Loucy (cell line): ENCODE measurements around the gene STK32C.

ENCODE experiments used
- H2AFZ ChIP-seq: fragments of 200-600 bp; sonication (generic); 2 replicates; pipeline ENCODE4 v1.6.0; 2016; ENCODE audit warnings: antibody characterized with exemption, mild to moderate bottlenecking, low read length, moderate library complexity
- H3F3A ChIP-seq: fragments of 200-600 bp; 2 replicates; pipeline ENCODE4 v1.6.0; 2016; ENCODE audit warnings: antibody characterized with exemption, low read depth, mild to moderate bottlenecking
- H3K27me3 ChIP-seq: fragments of 200-600 bp; sonication (generic); 2 replicates; pipeline ENCODE4 v1.6.1; 2014; ENCODE audit warnings: low read length, mild to moderate bottlenecking; ENCODE audit not compliant: insufficient read depth, poor library complexity, severe bottlenecking
- H3K36me3 ChIP-seq: fragments of 200-600 bp; sonication (generic); 2 replicates; pipeline ENCODE4 v1.6.1; 2016; ENCODE audit warnings: low read length; ENCODE audit not compliant: insufficient read depth
- H3K4me1 ChIP-seq: fragments of 200-600 bp; sonication (generic); 2 replicates; pipeline ENCODE4 v1.5.1; 2014; ENCODE audit warnings: low read length, mild to moderate bottlenecking; ENCODE audit not compliant: insufficient read depth, poor library complexity, severe bottlenecking
- H3K4me2 ChIP-seq: fragments of 200-600 bp; sonication (generic); 2 replicates; pipeline ENCODE4 v1.6.0; 2014; ENCODE audit warnings: antibody characterized with exemption, low read length, low read depth, mild to moderate bottlenecking; ENCODE audit not compliant: poor library complexity, severe bottlenecking
- H3K4me3 ChIP-seq: fragments of 200-600 bp; sonication (generic); 2 replicates; pipeline ENCODE4 v1.5.1; 2014; ENCODE audit warnings: low read length, mild to moderate bottlenecking, mixed read lengths; ENCODE audit not compliant: poor library complexity, severe bottlenecking
- H3K79me2 ChIP-seq: fragments of 200-600 bp; sonication (generic); 2 replicates; pipeline ENCODE4 v1.6.1; 2014; ENCODE audit warnings: low read length; ENCODE audit not compliant: insufficient read depth
- H3K9ac ChIP-seq: fragments of 200-600 bp; sonication (generic); 2 replicates; pipeline ENCODE4 v1.6.0; 2014; ENCODE audit warnings: mild to moderate bottlenecking, low read depth, low read length, moderate library complexity; ENCODE audit not compliant: poor library complexity, severe bottlenecking
- H3K9me2 ChIP-seq: fragments of 200-600 bp; sonication (generic); replicated peaks from 2 replicates; pipeline ENCODE4 v1.6.1; 2016; ENCODE audit warnings: low read depth, low read length, mixed read lengths
- H3K9me3 ChIP-seq: fragments of 200-600 bp; sonication (generic); 2 replicates; pipeline ENCODE4 v1.6.1; 2014; ENCODE audit warnings: mild to moderate bottlenecking, antibody characterized with exemption, low read length, low read depth; ENCODE audit not compliant: insufficient read depth
- H4K20me1 ChIP-seq: fragments of 200-600 bp; sonication (generic); 2 replicates; pipeline ENCODE4 v1.6.0; 2014; ENCODE audit warnings: antibody characterized with exemption, low read length, mild to moderate bottlenecking; ENCODE audit not compliant: insufficient read depth, poor library complexity, severe bottlenecking
- EZH2phosphoT487 ChIP-seq: fragments of 200-600 bp; IDR thresholded peaks from 2 replicates; pipeline ENCODE4 v1.6.1; 2018; ENCODE audit warnings: antibody characterized with exemption, mild to moderate bottlenecking, moderate library complexity, borderline replicate concordance
- TF ChIP-seq, protein P1 (sequence below): fragments of 200-600 bp; sonication (generic); conservative IDR thresholded peaks from 2 replicates; pipeline ENCODE4 v1.5.1; 2014; ENCODE audit warnings: mild to moderate bottlenecking, antibody characterized with exemption, low read length

STK32C gene

DNA sequence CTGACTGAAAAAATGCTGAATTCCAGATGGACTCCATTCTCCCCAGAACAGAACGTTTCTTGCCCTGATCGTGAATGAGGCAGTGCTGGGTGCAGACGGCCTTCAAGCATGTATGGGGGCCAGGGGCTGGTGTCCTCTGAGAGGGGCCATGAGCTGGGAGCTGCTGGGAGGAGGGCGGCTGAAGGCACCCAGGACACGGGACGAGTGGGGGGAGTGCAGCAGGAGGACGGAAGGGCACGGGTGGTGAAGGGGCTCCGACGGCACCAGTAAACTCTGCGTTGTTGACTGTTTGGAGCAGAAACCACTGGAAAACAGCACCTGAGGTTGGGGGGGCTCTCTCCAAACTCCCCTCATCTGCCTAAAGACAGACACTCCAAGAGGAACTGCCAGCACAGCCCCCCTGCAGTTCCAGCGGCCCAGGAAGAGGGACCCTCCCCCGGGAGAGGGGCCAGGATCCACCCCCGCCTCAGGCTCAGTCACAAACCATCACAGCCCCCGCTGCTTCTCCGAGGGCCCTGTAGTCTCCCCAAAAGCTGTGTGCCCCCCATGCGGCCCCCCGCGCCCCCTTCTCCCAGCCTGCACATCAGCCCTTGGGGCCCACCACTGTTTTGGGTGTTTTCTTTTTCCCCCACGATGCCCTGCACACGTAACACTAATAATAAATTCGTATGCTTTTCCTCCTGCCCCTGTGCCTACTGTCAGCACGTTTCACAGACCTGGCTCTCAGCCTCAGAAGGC lies 65.5 kb downstream of the STK32C start:
- TF ChIP-seq, protein P1, sequence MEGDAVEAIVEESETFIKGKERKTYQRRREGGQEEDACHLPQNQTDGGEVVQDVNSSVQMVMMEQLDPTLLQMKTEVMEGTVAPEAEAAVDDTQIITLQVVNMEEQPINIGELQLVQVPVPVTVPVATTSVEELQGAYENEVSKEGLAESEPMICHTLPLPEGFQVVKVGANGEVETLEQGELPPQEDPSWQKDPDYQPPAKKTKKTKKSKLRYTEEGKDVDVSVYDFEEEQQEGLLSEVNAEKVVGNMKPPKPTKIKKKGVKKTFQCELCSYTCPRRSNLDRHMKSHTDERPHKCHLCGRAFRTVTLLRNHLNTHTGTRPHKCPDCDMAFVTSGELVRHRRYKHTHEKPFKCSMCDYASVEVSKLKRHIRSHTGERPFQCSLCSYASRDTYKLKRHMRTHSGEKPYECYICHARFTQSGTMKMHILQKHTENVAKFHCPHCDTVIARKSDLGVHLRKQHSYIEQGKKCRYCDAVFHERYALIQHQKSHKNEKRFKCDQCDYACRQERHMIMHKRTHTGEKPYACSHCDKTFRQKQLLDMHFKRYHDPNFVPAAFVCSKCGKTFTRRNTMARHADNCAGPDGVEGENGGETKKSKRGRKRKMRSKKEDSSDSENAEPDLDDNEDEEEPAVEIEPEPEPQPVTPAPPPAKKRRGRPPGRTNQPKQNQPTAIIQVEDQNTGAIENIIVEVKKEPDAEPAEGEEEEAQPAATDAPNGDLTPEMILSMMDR, result no peak
- no peak for TF ChIP-seq EZH2phosphoT487
- Histone ChIP-seq H3K9me2 (no peaks in the 10 kb centered on the region), H3K4me2 (no peak overlapping the region), H3K9me3 (no peaks in the 10 kb centered on the region), H3F3A (no peaks in the 10 kb centered on the region), H3K27me3 (no peaks in the 10 kb centered on the region), H3K4me3 (no peak overlapping the region), H3K9ac (no peak overlapping the region), H3K4me1 (no peaks in the 10 kb centered on the region), H4K20me1 (no peaks in the 10 kb centered on the region), H2AFZ (no peak overlapping the region), H3K36me3 (no peaks in the 10 kb centered on the region), H3K79me2 (no peaks in the 10 kb centered on the region)

DNA sequence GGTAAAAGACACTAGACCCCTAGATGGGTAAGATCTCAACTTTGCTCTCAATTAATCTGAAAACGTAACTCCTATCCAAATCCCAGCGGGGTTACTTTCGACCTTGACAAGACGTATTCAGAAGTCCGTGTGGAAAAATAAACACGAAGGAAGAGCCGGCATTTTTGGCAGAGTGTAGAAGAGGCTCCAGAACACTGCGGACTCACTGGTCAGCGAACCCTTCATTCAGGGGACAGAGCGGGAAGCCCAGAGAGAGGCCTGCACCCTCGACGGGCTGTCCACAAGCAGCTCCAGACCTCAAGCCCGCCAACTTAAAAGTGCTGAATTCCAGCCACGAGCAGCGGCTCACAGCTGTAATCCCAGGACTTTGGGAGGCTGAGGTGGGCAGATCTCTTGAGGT lies 66.3 kb downstream of the STK32C start:
- Histone ChIP-seq H3K4me3 (no peak overlapping the region), H3K9me2 (no peaks in the 10 kb centered on the region), H3K4me1 (no peaks in the 10 kb centered on the region), H4K20me1 (no peaks in the 10 kb centered on the region), H3K4me2 (no peak overlapping the region), H2AFZ (no peak overlapping the region), H3K36me3 (no peaks in the 10 kb centered on the region), H3K9me3 (no peaks in the 10 kb centered on the region), H3K27me3 (no peaks in the 10 kb centered on the region), H3K79me2 (no peaks in the 10 kb centered on the region), H3F3A (no peaks in the 10 kb centered on the region), H3K9ac (no peak overlapping the region)
- TF ChIP-seq, protein P1, result no peak
- TF ChIP-seq EZH2phosphoT487, result no peak

DNA sequence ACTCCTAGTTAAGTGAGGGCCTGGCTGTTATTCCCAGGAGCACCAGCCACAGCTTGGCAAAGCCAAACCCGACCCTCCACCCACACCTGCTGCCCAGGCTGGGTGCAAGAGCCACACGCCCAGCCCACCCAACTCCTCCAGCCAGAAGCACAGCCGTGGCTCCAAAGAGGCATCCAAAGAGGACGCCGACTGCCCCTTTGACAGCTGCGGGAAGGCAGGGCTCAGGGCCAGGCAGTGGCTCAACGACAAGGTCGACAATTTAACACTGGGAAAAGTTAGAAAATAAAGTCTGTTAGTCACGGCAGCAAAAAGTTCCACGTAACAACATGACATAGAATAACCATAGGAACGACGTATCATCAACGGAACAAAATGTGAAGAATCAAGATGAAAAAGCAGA lies 66.7 kb downstream of the STK32C start:
- H3K27me3 ChIP-seq, result no peaks in the 10 kb centered on the region
- H3K4me3 ChIP-seq, result no peak overlapping the region
- no peaks in the 10 kb centered on the region for H3K9me3 ChIP-seq
- no peak overlapping the region for H3K9ac ChIP-seq
- no peaks in the 10 kb centered on the region for H3K9me2 ChIP-seq
- H3F3A ChIP-seq, result no peaks in the 10 kb centered on the region
- no peak for TF ChIP-seq EZH2phosphoT487
- TF ChIP-seq, protein P1, result no peak
- H3K79me2 ChIP-seq, result no peaks in the 10 kb centered on the region
- H3K36me3 ChIP-seq, result no peaks in the 10 kb centered on the region
- H4K20me1 ChIP-seq, result no peaks in the 10 kb centered on the region
- H2AFZ ChIP-seq, result no peak overlapping the region
- no peaks in the 10 kb centered on the region for H3K4me1 ChIP-seq
- no peak overlapping the region for H3K4me2 ChIP-seq
